GM21360 (cell line): ENCODE results near the gene PCOLCE2.
"Not testable (repeated sequence)": the region's sequence is repeated elsewhere in the genome, so short reads cannot be mapped to it uniquely, and the experiment has no call there.

ENCODE experiments used
- ATAC-seq: cut with Tn5 transposase; IDR thresholded peaks from one replicate; pipeline ENCODE4 v1.9.1; 2021; ENCODE audit warnings: mild to moderate bottlenecking, moderate library complexity; ENCODE audit not compliant: unreplicated experiment

The PCOLCE2 gene

GRCh38 chr3:142904639-142905436 is 16.0 kb upstream of the PCOLCE2 start:
- no peak for ATAC-seq

- ATAC-seq = no peak
These were observed 13.5 kb upstream of the PCOLCE2 start for GRCh38 chr3:142902356-142902755.

DNA sequence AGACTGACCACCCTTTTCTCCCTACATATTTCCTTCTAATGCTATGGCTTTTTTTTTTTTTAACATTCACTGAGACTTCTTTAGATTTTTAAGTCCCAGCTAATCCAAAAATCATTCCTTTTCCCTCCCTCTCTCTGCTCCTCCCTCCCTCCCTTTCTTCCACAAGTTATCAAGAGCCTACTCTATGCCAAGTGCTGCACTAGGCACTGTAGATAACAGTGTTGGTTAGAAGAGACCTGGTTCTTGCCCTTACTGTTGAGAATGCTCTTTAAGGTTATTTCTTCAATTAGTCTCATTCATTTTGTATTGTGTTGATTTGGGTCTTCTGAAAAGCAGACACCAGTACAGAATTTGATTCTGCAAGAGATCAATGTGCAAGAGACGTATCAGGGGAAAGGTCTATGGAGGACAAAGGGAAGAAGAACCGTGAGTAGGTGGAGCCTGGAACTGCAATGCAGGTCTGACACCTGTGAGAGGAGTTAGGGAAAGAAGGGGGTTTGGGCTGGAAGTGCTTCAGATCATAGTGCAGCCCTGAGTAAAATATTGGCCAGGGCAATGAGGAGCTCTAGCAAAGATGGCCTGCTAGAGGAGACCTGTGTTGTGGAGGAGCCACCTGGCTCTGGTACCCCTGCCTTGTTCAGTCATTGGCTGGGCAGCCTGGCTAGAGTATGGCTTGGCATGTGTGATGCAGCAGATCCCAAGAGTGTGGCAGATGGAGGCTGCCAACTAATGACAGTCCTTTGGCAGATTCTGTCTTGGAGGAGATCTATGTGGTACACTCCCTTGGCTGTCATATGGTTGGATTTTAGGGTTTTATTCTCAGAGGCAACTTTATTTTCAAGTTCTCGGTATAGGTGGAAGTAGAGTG is 9.7 kb upstream of the PCOLCE2 start:
- ATAC-seq = no peak

GRCh38 chr3:142897807-142898206 is 8.9 kb upstream of the PCOLCE2 start:
- no peak for ATAC-seq

DNA sequence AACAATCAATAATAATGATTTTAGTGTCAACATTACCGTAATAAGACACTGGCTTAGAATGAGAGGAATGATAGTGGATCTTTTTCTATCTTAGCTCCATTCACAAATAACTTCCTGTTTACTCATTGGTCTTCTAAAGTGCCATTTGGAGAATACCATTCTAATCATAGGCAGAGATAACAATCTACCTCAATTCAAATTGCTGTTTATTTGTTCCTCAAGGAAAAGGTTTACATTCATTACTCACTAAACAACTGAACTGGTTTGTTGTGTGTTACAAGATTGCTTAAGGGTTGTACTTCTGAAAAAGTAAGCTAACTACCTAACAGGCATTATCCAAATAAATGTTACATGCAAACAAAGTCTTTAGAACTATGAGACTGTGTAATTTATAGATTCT is 8.1 kb upstream of the PCOLCE2 start:
- ATAC-seq = no peak

GRCh38 chr3:142896201-142896755 is 7.4 kb upstream of the PCOLCE2 start:
- no peak for ATAC-seq

GRCh38 chr3:142894493-142894892 is 5.6 kb upstream of the PCOLCE2 start:
- no peak for ATAC-seq

- ATAC-seq = no peak
These were observed 3.8 kb upstream of the PCOLCE2 start for GRCh38 chr3:142892714-142893113.

- no peak for ATAC-seq
These were observed 1.7 kb upstream of the PCOLCE2 start for GRCh38 chr3:142890592-142890991.

DNA sequence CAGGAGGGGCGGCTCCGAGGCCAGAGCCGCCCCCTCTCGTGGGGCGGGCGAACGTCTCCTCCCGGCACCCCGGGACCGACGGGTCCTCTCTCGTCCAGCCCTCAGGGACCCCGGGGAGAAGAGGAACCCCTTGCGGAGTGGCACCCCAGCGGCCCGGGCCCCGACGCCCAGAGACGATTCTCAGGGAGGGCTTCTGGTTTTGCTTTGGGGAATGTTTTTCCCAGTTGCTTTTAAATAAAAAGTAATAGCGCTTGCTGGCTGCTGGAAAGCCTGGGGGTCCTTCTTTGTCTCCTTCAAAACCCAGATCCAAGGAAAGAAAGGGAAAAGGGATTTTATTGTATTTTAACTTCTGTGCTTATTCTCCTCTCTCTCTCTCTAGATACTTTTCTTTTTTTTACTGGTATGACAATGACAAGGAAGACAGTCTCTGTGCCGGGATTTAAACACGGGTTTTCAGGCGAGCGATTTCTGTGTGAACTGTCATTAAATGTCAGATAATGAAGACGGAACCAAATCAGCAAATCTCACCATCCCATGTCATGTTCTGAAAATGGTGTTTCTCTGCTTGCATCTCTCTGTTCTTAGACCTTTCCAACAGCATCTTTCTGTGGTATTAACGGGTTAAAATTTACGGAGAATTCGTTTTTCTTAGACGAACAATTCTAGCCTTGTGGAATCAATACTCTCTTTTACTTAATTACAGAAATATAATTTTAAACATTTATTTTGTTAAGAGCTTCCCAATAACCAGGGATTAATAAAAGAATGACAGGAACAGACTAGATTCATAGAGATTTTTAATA is 530 bp upstream of the PCOLCE2 start:
- no peak for ATAC-seq

GRCh38 chr3:142888099-142888480 is 793 bp downstream of the PCOLCE2 start:
- ATAC-seq = peak; percentile 24

- ATAC-seq = no peak
These were observed 1.9 kb downstream of the PCOLCE2 start for GRCh38 chr3:142886940-142887339.

- ATAC-seq = no peak
These were observed 2.9 kb downstream of the PCOLCE2 start for GRCh38 chr3:142886021-142886420.

DNA sequence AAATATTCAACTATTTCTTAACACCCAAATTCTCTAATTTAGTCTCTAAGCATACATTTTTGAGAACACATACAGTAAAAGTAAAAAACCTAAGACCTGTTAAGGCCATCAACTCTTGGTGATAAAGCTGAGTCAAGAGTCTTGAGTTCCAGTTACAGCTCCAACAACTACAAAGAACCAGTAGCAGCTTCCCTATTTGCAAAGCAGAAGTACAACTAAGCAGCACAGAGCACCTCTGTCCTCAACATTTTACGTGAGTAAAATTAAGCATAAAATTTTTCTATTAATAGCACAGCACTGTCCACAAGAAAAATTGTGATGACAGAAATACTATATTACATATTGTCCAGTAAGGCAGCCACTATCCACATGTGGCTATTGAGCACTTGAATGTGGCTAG is 4.4 kb downstream of the PCOLCE2 start:
- ATAC-seq = no peak

GRCh38 chr3:142883534-142883933 is 5.3 kb downstream of the PCOLCE2 start:
- ATAC-seq = not testable (repeated sequence)

DNA sequence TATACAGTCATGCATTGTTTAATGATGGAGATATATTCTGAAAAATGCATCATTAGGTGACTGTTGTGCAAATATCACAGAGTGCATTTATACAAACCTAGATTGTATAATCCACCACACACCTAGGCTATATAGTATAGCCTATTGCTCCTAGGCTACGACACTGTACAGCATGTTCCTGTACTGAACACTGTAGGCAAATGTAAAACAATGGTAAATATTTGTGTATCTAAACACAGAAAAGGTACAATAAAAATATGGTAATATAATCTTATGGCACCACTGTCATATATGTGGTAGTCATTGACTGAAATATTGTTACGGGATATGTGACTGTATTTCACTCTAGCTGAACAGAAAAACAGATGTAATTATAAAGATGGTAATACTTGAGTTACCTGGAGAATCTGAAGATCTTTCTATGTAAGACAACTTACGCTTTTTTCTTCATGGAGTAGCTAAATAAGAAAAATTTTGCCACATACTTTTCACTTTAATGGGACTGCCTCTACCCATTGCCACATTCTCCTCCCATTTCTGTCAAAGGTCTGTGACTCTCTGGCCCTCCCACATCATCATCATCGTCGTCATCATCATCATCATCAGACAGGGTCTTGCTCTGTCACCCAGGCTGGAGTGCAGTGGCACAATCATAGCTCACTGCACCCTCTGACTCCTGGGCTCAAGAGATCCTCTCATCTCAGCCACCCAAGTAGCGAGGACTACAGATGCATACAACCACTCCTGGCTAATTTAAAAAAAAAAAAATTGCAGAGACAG is 7.2 kb downstream of the PCOLCE2 start:
- no peak for ATAC-seq

DNA sequence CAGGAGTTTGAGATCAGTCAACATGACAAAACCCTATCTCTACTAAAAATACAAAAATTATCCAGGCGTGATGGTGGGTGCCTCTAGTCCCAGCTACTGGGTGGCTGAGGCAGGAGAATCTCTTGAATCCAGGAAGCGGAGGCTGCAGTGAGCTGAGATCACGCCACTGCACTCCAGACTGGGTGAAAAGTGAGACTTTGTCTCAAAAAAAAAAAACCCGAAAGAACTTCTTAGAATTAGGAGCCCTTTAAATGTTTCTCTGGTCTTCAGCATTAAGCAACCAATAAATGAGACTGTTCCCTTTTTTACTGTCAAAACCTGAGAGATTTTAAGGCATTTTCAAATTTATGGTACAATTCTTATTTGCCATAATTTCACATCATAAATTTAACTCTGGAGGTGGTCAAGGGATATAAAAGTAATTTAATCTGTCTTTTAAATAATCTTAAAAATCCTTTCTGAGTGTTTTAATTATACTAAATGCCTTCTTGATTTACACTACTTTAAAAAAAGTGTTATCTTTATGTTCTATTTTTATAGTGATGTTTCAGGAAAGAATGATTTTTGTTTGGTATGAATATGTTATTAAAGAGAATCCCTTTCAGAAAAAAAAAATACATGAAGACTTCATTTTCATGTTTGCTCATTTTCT is 10.1 kb downstream of the PCOLCE2 start:
- ATAC-seq = no peak

GRCh38 chr3:142876417-142876816 is 12.5 kb downstream of the PCOLCE2 start:
- ATAC-seq = no peak

DNA sequence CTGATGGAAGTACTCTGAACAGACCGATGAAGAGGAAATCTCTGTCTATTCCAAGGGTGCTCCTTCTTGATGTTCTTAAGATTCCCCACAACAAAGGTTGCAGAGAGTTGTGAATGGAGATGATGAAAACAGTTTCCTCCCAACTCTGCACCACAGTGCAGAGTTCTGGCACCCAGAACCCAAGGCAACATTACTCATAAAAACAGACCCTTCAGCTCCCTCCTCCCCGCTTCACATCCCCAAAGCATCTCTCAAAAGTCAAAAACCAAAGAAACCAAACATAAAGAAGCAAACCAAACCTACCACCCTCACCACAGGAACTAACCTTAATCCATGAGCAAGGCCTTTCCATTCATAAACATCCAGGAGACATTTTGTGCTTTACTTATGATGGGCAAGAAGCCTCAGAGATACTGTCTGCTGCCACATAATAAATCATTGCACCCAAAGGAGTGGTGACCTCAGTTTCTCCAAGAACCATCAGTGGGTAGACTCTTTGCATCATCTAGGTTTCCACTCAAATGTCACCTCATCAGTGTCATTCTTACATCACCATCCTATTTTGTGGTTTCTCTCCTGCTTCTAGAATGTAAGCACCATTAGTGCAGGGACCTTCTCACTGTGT is 13.2 kb downstream of the PCOLCE2 start:
- ATAC-seq = no peak
